IPS DF 6.9 (cell line): ENCODE measurements around the gene TMEM11.

Experiments
- DNase-seq: peaks from one replicate; pipeline ENCODE4 v3.0.0-alpha.2; 2013; ENCODE audit warnings: low read depth, low spot score
- H3K27ac ChIP-seq: one replicate; pipeline ENCODE4 v1.5.1; 2013; ENCODE audit warnings: low read length, control low read depth
- H3K27me3 ChIP-seq: 2 replicates; pipeline ENCODE4 v1.6.1; 2013; ENCODE audit warnings: mild to moderate bottlenecking, low read length; ENCODE audit not compliant: control insufficient read depth, insufficient read depth
- H3K36me3 ChIP-seq: 2 replicates; pipeline ENCODE4 v1.6.1; 2013; ENCODE audit warnings: low read length; ENCODE audit not compliant: control insufficient read depth, insufficient read depth
- H3K4me1 ChIP-seq: 2 replicates; pipeline ENCODE4 v1.6.1; 2013; ENCODE audit warnings: low read length; ENCODE audit not compliant: control insufficient read depth, insufficient read depth
- H3K4me3 ChIP-seq: 2 replicates; pipeline ENCODE4 v1.5.1; 2013; ENCODE audit warnings: mild to moderate bottlenecking, low read length
- H3K9me3 ChIP-seq: 2 replicates; pipeline ENCODE4 v1.6.1; 2013; ENCODE audit warnings: low read length, inconsistent platforms; ENCODE audit not compliant: control insufficient read depth, insufficient read depth
- WGBS: extraction: QIAGEN DNeasy Blood & Tissue Kit; methylation state at CpG from one replicate; pipeline ENCODE4 v1.1.7; 2013; ENCODE audit warnings: mixed read lengths, missing lambda C conversion rate; ENCODE audit not compliant: insufficient read length, insufficient coverage; 5-methylcytosine and 5-hydroxymethylcytosine counted together

Gene TMEM11

DNA sequence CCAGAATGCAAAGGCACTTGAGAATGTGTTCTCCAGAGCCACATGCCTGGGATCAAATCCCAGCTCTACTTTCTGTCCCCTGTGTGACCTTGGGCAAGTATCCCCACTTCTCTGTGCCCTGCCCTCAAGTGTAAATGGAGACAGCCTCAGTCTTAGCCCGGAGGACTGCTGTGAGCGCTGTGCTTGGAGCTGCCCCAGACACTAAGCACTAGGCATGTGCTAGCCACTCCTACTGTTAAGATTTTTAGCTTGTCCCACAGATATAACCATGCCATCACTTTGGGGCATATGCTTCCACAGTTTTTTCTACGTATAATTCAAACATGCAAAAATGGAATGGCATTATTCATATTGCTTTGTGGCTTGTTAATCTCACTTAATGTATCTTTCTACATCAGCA lies 29.4 kb downstream of the TMEM11 start:
- H3K36me3 ChIP-seq, result no peaks in the 10 kb centered on the region
- H3K9me3 ChIP-seq, result no peaks in the 10 kb centered on the region
- no peaks in the 10 kb centered on the region for H3K4me1 ChIP-seq
- WGBS, result no CpG with 5 or more reads among the region's 3 CpGs
- DNase-seq, result no peak
- no peak overlapping the region for H3K27ac ChIP-seq
- H3K27me3 ChIP-seq, result no peaks in the 10 kb centered on the region
- no peak overlapping the region for H3K4me3 ChIP-seq

DNA sequence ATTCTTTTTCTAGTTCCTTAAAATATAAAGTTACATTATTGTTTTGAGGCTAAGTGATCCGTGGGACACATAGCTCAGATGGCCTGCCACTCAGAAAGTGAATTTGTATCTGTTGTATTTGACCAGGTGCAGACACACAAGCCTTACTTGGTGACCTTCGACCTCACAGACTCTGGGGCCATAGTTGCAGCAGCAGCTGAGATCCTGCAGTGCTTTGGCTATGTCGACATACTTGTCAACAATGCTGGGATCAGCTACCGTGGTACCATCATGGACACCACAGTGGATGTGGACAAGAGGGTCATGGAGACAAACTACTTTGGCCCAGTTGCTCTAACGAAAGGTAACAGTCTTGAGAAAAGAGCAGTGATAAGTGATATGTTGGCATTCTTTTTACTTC lies 30.5 kb downstream of the TMEM11 start:
- Histone ChIP-seq H3K27me3 (no peaks in the 10 kb centered on the region), H3K4me3 (no peak overlapping the region), H3K36me3 (no peaks in the 10 kb centered on the region), H3K9me3 (no peaks in the 10 kb centered on the region), H3K27ac (no peak overlapping the region), H3K4me1 (no peaks in the 10 kb centered on the region)
- no CpG with 5 or more reads among the region's 5 CpGs for WGBS
- DNase-seq, result no peak

DNA sequence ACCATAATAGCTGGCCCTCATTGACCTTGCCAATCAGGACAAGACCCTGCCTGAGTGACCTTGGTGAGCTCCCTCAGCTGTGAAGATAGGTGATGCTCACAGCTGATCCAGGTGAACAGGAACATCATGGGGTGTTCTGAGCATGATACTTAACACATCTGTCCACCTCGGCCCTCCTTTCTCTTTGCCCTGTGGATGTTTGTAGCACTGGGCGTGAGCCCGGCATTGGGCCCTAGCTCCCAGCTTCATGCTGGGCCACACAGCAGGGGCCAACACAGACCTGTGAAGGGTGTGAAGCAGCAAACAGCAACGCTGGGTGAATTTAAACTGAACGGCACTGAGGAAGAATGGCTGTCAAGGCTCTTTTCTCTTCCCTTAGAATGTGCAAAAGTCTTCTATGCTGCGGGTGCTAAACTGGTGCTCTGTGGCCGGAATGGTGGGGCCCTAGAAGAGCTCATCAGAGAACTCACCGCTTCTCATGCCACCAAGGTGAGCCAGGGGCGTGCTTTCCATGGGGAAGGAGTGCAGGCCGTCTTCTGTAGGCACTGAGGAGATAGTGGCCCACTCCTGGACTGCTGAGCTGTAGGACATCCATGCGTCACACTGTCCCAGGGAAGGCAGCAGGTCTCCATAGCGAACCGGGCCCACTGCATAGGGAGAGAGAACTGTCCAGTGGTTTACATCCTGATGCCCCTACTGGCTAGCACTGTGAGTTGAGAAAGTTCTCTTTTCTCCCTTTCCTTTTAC lies 35.9 kb downstream of the TMEM11 start:
- WGBS, result no CpG with 5 or more reads among the region's 13 CpGs
- no peaks in the 10 kb centered on the region for H3K27me3 ChIP-seq
- DNase-seq, result no peak
- no peak overlapping the region for H3K27ac ChIP-seq
- H3K36me3 ChIP-seq, result no peaks in the 10 kb centered on the region
- H3K4me1 ChIP-seq, result no peaks in the 10 kb centered on the region
- no peaks in the 10 kb centered on the region for H3K9me3 ChIP-seq
- H3K4me3 ChIP-seq, result no peak overlapping the region

DNA sequence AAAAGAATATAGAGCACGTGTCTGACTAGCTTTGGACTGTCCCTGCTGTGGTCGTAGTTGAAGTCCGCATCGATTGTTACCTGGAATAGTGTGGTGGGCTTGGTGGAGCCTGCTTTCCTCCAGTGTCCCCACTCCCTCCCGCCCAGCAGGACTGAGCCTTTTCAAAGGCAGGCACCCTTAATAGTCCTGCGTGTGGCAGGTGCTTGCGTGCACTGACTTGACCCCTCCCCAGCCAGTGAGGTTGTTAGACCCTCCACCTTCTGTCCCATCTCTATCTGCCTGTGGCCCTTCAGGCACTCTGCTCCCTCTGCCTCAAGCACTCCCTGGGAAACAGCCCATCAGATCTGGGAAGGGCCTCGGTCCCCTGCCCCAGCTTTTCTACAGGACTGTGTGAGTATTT lies 36.6 kb downstream of the TMEM11 start:
- H3K9me3 ChIP-seq, result no peaks in the 10 kb centered on the region
- no peaks in the 10 kb centered on the region for H3K4me1 ChIP-seq
- H3K36me3 ChIP-seq, result no peaks in the 10 kb centered on the region
- WGBS, result no CpG with 5 or more reads among the region's 8 CpGs
- no peak overlapping the region for H3K27ac ChIP-seq
- no peaks in the 10 kb centered on the region for H3K27me3 ChIP-seq
- H3K4me3 ChIP-seq, result no peak overlapping the region
- no peak for DNase-seq

DNA sequence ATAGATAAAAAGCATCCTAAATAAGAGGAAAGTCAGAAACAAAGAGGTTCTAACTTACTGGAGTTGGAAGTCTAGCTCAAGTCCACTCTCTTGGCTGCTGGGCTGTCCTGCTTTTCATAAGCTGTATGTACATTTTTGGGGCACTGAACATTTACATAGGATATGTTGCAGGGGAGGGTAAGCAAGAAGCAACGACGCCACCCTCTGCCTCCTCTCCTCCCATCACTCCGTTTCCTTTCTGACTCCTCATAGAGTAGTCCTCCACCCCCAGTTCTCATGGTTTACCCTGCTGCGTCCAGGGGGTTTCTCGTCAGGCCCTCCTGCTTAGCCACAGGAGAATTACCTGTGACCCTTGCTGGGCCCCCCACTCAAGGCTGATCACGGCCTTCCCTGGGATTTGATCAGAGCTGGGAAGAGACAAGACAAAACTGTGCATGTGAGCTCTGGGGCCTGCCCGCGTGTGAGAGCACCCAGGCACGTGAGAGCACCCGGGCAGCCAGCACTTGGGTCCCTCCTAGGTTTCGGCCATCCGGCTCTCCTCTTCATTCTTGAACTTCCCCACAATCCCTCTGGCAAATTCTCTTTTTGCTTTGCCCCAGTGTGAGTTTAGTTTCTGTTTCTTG lies 37.1 kb downstream of the TMEM11 start:
- H3K9me3 ChIP-seq, result no peaks in the 10 kb centered on the region
- no peaks in the 10 kb centered on the region for H3K27me3 ChIP-seq
- H3K4me3 ChIP-seq, result no peak overlapping the region
- no peak overlapping the region for H3K27ac ChIP-seq
- WGBS, result no CpG with 5 or more reads among the region's 12 CpGs
- H3K36me3 ChIP-seq, result no peaks in the 10 kb centered on the region
- DNase-seq, result no peak
- H3K4me1 ChIP-seq, result no peaks in the 10 kb centered on the region

DNA sequence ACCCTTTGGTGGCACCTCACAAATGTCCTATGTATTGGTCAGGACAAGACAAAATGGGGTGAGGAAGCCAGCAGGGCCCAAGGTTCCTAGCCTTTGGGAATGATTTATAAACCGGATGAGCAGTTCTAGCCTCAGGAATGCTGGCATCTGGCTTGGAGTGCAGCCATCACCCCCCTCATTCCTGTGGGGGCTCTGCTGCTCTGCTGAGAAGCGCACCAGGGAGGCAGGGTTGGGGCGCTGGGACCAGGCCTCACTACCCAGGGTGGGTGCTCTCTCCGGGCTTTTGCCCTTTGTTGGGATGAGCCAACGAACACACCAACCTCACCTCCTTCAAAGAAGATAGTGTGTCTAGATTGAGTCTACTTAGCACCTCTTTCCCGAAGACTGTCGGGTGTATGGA lies 39.2 kb downstream of the TMEM11 start:
- Histone ChIP-seq H3K27ac (no peak overlapping the region), H3K4me1 (no peaks in the 10 kb centered on the region), H3K9me3 (no peaks in the 10 kb centered on the region), H3K36me3 (no peaks in the 10 kb centered on the region), H3K4me3 (no peak overlapping the region), H3K27me3 (no peaks in the 10 kb centered on the region)
- DNase-seq, result no peak
- no CpG with 5 or more reads among the region's 7 CpGs for WGBS

DNA sequence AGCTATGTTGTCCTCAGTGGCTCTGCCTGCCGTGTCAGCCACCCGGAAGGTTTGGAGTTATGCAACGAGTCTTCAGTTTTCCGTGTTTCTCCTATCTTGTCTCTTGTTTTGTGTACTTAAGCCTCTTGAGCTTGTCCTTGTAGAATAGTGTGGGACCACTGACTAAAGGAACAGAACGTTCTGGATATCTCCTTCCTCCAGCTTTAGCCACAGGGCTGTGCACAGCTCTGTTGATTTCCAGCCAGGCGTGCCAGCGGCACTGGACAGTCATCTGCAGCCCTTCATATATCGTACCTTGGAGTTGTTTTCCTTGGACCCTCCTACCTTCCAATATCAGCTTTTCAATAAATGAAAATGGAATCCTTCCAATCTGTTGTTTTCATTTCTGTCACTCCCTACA lies 39.8 kb downstream of the TMEM11 start:
- Histone ChIP-seq H3K36me3 (no peaks in the 10 kb centered on the region), H3K4me3 (no peak overlapping the region), H3K4me1 (no peaks in the 10 kb centered on the region), H3K9me3 (no peaks in the 10 kb centered on the region), H3K27ac (no peak overlapping the region), H3K27me3 (no peaks in the 10 kb centered on the region)
- no peak for DNase-seq
- no CpG with 5 or more reads among the region's 8 CpGs for WGBS

DNA sequence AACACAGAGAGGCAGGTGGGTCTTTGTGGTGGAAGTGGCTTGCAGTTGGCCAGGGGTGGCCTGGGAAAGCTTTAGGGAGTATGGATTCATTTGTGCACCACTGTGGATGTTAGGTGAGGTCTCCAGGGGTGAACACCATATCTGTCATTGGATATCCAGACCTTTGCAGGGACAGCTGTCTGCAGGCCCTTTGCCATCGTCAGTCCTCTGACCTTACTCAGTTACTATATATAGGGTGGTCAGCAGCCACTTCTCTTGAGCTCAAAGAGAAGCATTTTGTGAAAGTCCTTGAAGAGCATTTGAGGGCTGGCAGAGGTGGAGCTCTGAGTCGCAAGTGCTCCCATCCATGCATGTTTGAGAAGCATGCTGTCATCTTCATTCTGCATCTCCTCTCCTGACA lies 40.4 kb downstream of the TMEM11 start:
- no peaks in the 10 kb centered on the region for H3K27me3 ChIP-seq
- no peaks in the 10 kb centered on the region for H3K36me3 ChIP-seq
- no peaks in the 10 kb centered on the region for H3K9me3 ChIP-seq
- no peak for DNase-seq
- H3K4me1 ChIP-seq, result no peaks in the 10 kb centered on the region
- H3K4me3 ChIP-seq, result no peak overlapping the region
- H3K27ac ChIP-seq, result no peak overlapping the region
- no CpG with 5 or more reads among the region's 2 CpGs for WGBS

DNA sequence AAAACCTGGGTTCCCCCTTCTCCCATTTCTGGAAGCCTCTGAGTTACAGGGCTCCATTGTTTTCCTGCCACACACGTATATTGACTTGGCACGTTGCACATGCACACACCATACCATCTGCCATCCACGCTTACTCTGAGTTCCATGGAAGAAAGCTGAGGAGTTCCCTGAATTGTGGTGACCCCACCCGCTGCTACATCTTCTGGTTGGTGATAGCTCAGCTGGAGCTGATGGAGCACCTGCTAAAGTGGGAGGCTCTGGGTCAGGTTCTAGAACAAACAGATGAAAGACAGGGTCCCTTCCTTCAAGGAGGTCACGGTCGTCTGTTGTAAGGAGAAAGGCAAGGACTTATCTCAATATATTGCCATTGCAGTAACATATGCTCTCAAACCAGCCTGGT lies 41.1 kb downstream of the TMEM11 start:
- no peaks in the 10 kb centered on the region for H3K27me3 ChIP-seq
- DNase-seq, result no peak
- no peak overlapping the region for H3K27ac ChIP-seq
- WGBS, result no CpG with 5 or more reads among the region's 6 CpGs
- no peaks in the 10 kb centered on the region for H3K4me1 ChIP-seq
- H3K4me3 ChIP-seq, result no peak overlapping the region
- no peaks in the 10 kb centered on the region for H3K36me3 ChIP-seq
- no peaks in the 10 kb centered on the region for H3K9me3 ChIP-seq

DNA sequence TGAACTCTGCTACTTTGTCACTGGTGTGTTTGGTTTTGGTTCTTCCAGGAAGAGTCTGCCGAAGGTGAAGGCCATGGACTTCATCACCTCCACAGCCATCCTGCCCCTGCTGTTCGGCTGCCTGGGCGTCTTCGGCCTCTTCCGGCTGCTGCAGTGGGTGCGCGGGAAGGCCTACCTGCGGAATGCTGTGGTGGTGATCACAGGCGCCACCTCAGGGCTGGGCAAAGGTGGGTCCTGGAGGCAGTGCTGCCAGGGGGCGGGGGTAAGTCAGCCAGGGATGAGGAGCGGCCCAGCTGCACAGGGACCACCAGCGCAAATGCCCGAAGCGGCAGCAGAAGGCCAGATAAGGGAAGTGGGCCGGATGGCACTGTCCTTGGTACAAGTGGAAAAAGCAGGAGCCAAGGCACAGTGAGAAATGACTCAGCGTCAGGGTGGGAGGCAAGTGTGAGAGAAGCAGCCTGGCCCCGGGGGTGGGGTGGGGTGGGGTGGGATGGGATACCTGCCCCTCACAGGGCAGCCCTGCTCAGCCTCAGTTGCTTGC lies 41.9 kb downstream of the TMEM11 start:
- Histone ChIP-seq H3K27ac (no peak overlapping the region), H3K36me3 (no peaks in the 10 kb centered on the region), H3K4me1 (no peaks in the 10 kb centered on the region), H3K4me3 (no peak overlapping the region), H3K9me3 (no peaks in the 10 kb centered on the region), H3K27me3 (no peaks in the 10 kb centered on the region)
- no peak for DNase-seq
- WGBS, result no CpG with 5 or more reads among the region's 17 CpGs
